ENCODE data around the gene CTTN.
"Not testable (repeated sequence)": the region's sequence is repeated elsewhere in the genome, so short reads cannot be mapped to it uniquely, and the experiment has no call there.

Gene CTTN

DNA sequence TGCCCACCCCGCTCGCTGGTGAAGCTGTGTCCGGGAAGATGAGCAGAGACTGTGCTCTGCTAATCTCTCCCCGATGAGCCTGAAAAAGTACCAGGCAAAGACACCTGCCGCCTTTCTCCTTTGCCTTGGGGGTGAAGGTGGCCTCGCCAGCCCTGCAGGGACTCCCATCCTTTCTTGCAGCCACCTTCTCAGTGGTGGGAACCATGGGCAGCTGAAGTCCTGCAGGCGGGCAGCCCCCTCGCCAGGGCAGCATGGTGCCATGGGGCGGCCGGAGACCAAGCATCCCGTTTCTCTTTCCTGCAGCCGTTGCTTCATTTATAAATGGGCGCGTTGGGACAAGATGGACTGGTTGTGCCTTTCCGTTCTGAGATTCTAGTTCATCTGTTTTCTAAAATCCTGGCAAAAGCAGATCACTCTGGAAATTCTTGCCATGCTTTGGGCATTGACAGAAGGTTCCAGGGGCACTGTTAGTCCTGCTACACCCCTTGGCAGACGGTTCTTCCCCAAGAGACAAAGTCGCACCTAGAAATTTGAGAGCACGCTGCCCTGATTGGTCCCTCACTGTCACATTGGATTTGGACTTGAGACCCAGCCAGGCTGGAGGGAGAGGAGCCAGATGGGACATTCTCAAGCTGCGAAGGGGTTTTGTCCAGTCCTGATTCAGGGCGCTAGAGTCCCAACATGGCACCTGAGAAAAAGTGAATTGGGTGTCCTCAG lies 7.5 kb downstream of the CTTN start:
- no peaks in the 10 kb centered on the region for H3K79me2 ChIP-seq (ENCODE audit: insufficient read depth, low read length)
- no peak overlapping the region for H2AFZ ChIP-seq (ENCODE audit: low read length)
- H3K9me2 ChIP-seq (replicated peaks; ENCODE audit: low read depth, low read length): no peaks in the 10 kb centered on the region
- no peak overlapping the region for H3K9ac ChIP-seq (ENCODE audit: low read depth, low read length, poor library complexity, severe bottlenecking)
- H3F3A ChIP-seq (ENCODE audit: low read depth): no peaks in the 10 kb centered on the region
- H3K9me3 ChIP-seq (ENCODE audit: insufficient read depth, low read depth, low read length): no peaks in the 10 kb centered on the region
- H3K4me2 ChIP-seq (ENCODE audit: low read depth, low read length, poor library complexity, severe bottlenecking): no peak overlapping the region
- no peaks in the 10 kb centered on the region for H4K20me1 ChIP-seq (ENCODE audit: insufficient read depth, low read length, poor library complexity, severe bottlenecking)
- H3K4me3 ChIP-seq (ENCODE audit: low read length, poor library complexity, severe bottlenecking): no peak overlapping the region
- H3K27me3 ChIP-seq (ENCODE audit: insufficient read depth, low read length, poor library complexity, severe bottlenecking): peaks cover 24% of the 10 kb centered on the region
- TF ChIP-seq EZH2phosphoT487 (IDR thresholded peaks at IDR 0.05; ENCODE audit: borderline replicate concordance): no peak
- TF ChIP-seq, protein P1, sequence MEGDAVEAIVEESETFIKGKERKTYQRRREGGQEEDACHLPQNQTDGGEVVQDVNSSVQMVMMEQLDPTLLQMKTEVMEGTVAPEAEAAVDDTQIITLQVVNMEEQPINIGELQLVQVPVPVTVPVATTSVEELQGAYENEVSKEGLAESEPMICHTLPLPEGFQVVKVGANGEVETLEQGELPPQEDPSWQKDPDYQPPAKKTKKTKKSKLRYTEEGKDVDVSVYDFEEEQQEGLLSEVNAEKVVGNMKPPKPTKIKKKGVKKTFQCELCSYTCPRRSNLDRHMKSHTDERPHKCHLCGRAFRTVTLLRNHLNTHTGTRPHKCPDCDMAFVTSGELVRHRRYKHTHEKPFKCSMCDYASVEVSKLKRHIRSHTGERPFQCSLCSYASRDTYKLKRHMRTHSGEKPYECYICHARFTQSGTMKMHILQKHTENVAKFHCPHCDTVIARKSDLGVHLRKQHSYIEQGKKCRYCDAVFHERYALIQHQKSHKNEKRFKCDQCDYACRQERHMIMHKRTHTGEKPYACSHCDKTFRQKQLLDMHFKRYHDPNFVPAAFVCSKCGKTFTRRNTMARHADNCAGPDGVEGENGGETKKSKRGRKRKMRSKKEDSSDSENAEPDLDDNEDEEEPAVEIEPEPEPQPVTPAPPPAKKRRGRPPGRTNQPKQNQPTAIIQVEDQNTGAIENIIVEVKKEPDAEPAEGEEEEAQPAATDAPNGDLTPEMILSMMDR (conservative IDR thresholded peaks at IDR 0.05; ENCODE audit: low read length): no peak
- no peaks in the 10 kb centered on the region for H3K4me1 ChIP-seq (ENCODE audit: insufficient read depth, low read length, poor library complexity, severe bottlenecking)
- no peaks in the 10 kb centered on the region for H3K36me3 ChIP-seq (ENCODE audit: insufficient read depth, low read length)

DNA sequence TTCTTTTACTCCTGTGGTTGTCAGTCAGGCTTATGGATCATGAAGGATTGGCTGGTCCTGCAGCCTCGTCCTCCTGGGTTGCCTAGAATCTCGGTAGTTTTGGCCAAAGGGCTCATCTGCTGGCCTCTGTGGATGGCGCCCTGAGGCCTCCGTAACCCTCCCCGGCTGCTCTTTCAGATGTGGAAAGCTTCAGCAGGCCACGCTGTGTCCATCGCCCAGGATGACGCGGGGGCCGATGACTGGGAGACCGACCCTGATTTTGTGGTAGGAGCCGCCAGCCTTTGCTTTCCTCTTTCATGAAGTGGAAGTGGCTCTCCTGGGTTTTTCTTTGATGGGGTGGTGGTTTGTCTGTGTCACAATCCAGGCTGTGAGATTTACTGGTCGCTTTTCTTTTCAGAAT lies 8.8 kb downstream of the CTTN start:
- H3K4me1 ChIP-seq (ENCODE audit: insufficient read depth, low read length, poor library complexity, severe bottlenecking): no peaks in the 10 kb centered on the region
- no peaks in the 10 kb centered on the region for H3K9me2 ChIP-seq (replicated peaks; ENCODE audit: low read depth, low read length)
- H3K4me2 ChIP-seq (ENCODE audit: low read depth, low read length, poor library complexity, severe bottlenecking): no peak overlapping the region
- H4K20me1 ChIP-seq (ENCODE audit: insufficient read depth, low read length, poor library complexity, severe bottlenecking): no peaks in the 10 kb centered on the region
- no peak overlapping the region for H3K9ac ChIP-seq (ENCODE audit: low read depth, low read length, poor library complexity, severe bottlenecking)
- H3F3A ChIP-seq (ENCODE audit: low read depth): no peaks in the 10 kb centered on the region
- TF ChIP-seq, protein P1 (conservative IDR thresholded peaks at IDR 0.05; ENCODE audit: low read length): no peak
- no peak for TF ChIP-seq EZH2phosphoT487 (IDR thresholded peaks at IDR 0.05; ENCODE audit: borderline replicate concordance)
- no peak overlapping the region for H2AFZ ChIP-seq (ENCODE audit: low read length)
- no peaks in the 10 kb centered on the region for H3K9me3 ChIP-seq (ENCODE audit: insufficient read depth, low read depth, low read length)
- H3K27me3 ChIP-seq (ENCODE audit: insufficient read depth, low read length, poor library complexity, severe bottlenecking): peaks cover 19% of the 10 kb centered on the region
- H3K4me3 ChIP-seq (ENCODE audit: low read length, poor library complexity, severe bottlenecking): no peak overlapping the region
- H3K79me2 ChIP-seq (ENCODE audit: insufficient read depth, low read length): no peaks in the 10 kb centered on the region
- no peaks in the 10 kb centered on the region for H3K36me3 ChIP-seq (ENCODE audit: insufficient read depth, low read length)

DNA sequence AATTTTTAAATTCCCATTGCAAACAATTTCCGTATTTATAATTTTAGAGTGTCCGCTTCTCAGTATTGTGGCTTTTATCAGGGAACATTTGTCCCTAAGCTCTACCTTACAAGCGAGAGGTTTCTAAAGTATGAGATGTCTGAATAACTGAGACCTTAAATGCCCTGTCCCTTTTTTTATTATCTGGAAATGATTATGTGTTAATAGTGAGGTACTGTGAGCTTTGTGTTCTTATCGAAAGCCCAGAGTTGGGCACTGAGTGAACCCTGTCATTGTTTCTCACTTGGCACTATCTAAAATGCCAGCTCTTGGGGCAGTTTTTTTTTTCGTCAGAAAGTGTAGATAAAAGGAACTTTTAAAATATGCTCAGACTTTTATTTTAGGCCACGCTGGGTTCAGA lies 9.5 kb downstream of the CTTN start:
- Histone ChIP-seq H3K4me1 (ENCODE audit: insufficient read depth, low read length, poor library complexity, severe bottlenecking) (no peaks in the 10 kb centered on the region), H2AFZ (ENCODE audit: low read length) (no peak overlapping the region), H3K27me3 (ENCODE audit: insufficient read depth, low read length, poor library complexity, severe bottlenecking) (peaks cover 12% of the 10 kb centered on the region), H3K4me2 (ENCODE audit: low read depth, low read length, poor library complexity, severe bottlenecking) (no peak overlapping the region), H3K9me3 (ENCODE audit: insufficient read depth, low read depth, low read length) (no peaks in the 10 kb centered on the region), H3F3A (ENCODE audit: low read depth) (no peaks in the 10 kb centered on the region), H3K36me3 (ENCODE audit: insufficient read depth, low read length) (no peaks in the 10 kb centered on the region), H3K79me2 (ENCODE audit: insufficient read depth, low read length) (no peaks in the 10 kb centered on the region), H3K4me3 (ENCODE audit: low read length, poor library complexity, severe bottlenecking) (no peak overlapping the region), H4K20me1 (ENCODE audit: insufficient read depth, low read length, poor library complexity, severe bottlenecking) (no peaks in the 10 kb centered on the region), H3K9me2 (replicated peaks; ENCODE audit: low read depth, low read length) (no peaks in the 10 kb centered on the region), H3K9ac (ENCODE audit: low read depth, low read length, poor library complexity, severe bottlenecking) (no peak overlapping the region)
- TF ChIP-seq, protein P1 (conservative IDR thresholded peaks at IDR 0.05; ENCODE audit: low read length): no peak
- TF ChIP-seq EZH2phosphoT487 (IDR thresholded peaks at IDR 0.05; ENCODE audit: borderline replicate concordance): no peak

DNA sequence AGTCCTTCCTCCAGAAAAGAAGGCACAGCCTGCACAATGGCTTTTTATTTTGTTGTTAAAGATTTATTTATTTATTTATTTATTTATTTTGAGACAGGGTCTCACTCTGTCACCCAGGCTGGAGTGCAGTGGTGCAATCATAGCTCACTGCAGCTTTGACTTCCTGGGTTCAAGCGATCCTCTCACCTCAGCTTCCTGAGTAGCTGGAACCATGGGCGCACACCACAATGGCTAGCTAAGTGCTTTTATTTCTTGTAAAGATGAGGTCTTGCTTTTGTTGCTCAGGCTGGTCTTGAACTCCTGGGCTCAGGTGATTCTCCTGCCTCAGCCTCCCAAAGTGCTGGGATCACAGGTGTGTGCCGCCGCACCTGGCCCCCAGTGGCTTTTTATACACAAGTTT lies 10.0 kb downstream of the CTTN start:
- peaks cover 11% of the 10 kb centered on the region for H3K27me3 ChIP-seq (ENCODE audit: insufficient read depth, low read length, poor library complexity, severe bottlenecking)
- not testable (repeated sequence) for H3K4me1 ChIP-seq (ENCODE audit: insufficient read depth, low read length, poor library complexity, severe bottlenecking); H3K9ac ChIP-seq (ENCODE audit: low read depth, low read length, poor library complexity, severe bottlenecking); H3K9me3 ChIP-seq (ENCODE audit: insufficient read depth, low read depth, low read length); H3K4me2 ChIP-seq (ENCODE audit: low read depth, low read length, poor library complexity, severe bottlenecking); H3K4me3 ChIP-seq (ENCODE audit: low read length, poor library complexity, severe bottlenecking); H3F3A ChIP-seq (ENCODE audit: low read depth); H4K20me1 ChIP-seq (ENCODE audit: insufficient read depth, low read length, poor library complexity, severe bottlenecking); H3K9me2 ChIP-seq (replicated peaks; ENCODE audit: low read depth, low read length); H2AFZ ChIP-seq (ENCODE audit: low read length); H3K36me3 ChIP-seq (ENCODE audit: insufficient read depth, low read length); H3K79me2 ChIP-seq (ENCODE audit: insufficient read depth, low read length)
